GM04504 (cell line): ENCODE measurements around the gene ZNF578.
"Not testable (repeated sequence)": the region's sequence is repeated elsewhere in the genome, so short reads cannot be mapped to it uniquely, and the experiment has no call there.

Experiments
- DNase-seq: peaks from one replicate; pipeline ENCODE4 v3.0.0-alpha.2; 2012; ENCODE audit warnings: low read depth

Gene ZNF578

GRCh38 chr19:52516191-52516590 lies 62.8 kb downstream of the ZNF578 start:
- DNase-seq, result no peak

GRCh38 chr19:52518646-52519045 lies 65.3 kb downstream of the ZNF578 start:
- no peak for DNase-seq

GRCh38 chr19:52519175-52519574 lies 65.8 kb downstream of the ZNF578 start:
- DNase-seq, result not testable (repeated sequence)

- DNase-seq, result no peak
Measured at GRCh38 chr19:52520013-52520412, 66.7 kb downstream of the ZNF578 start.

GRCh38 chr19:52522551-52522950 lies 69.2 kb downstream of the ZNF578 start:
- no peak for DNase-seq

- DNase-seq, result no peak
Measured at GRCh38 chr19:52524086-52524485, 70.7 kb downstream of the ZNF578 start.

- DNase-seq, result peak; percentile 80
Measured at GRCh38 chr19:52527134-52527955, 74.0 kb downstream of the ZNF578 start, which contains the start of gene ZNF808. Gene ZNF808 (plus strand): TSS chr19:52527668. CDS start chr19:52543285, 15,617 bp downstream.

GRCh38 chr19:52527956-52528351 lies 74.6 kb downstream of the ZNF578 start:
- no peak for DNase-seq

- no peak for DNase-seq
Measured at GRCh38 chr19:52532480-52532879, 79.1 kb downstream of the ZNF578 start.

GRCh38 chr19:52533901-52534300 lies 80.5 kb downstream of the ZNF578 start:
- DNase-seq, result no peak

GRCh38 chr19:52535385-52535770 lies 82.0 kb downstream of the ZNF578 start:
- not testable (repeated sequence) for DNase-seq

GRCh38 chr19:52535771-52536447 lies 82.6 kb downstream of the ZNF578 start:
- DNase-seq, result peak; percentile 40

GRCh38 chr19:52536448-52536800 lies 83.1 kb downstream of the ZNF578 start:
- DNase-seq, result no peak

- not testable (repeated sequence) for DNase-seq
Measured at GRCh38 chr19:52538815-52539214, 85.5 kb downstream of the ZNF578 start.

- DNase-seq, result not testable (repeated sequence)
Measured at GRCh38 chr19:52541176-52541575, 87.8 kb downstream of the ZNF578 start.

GRCh38 chr19:52541608-52542007 lies 88.3 kb downstream of the ZNF578 start:
- no peak for DNase-seq

- DNase-seq, result not testable (repeated sequence)
Measured at GRCh38 chr19:52542541-52542940, 89.2 kb downstream of the ZNF578 start.

GRCh38 chr19:52542984-52543664 lies 89.8 kb downstream of the ZNF578 start:
- DNase-seq, result no peak

- no peak for DNase-seq
Measured at GRCh38 chr19:52554216-52554971, 101.0 kb downstream of the ZNF578 start.

- no peak for DNase-seq
Measured at GRCh38 chr19:52557231-52557995, 104.1 kb downstream of the ZNF578 start.

GRCh38 chr19:52558732-52559445 lies 105.5 kb downstream of the ZNF578 start:
- DNase-seq, result not testable (repeated sequence)
